Ureter (tissue), 1 donor: ENCODE measurements around the gene MADCAM1. TPM values are rescaled to one million over a fixed set of nuclear protein-coding genes. Genes with fewer than 3 reads are reported as not detected.
"Not testable (repeated sequence)": the region's sequence is repeated elsewhere in the genome, so short reads cannot be mapped to it uniquely, and the experiment has no call there.

Experiments
- DNase-seq: peaks from one replicate; pipeline ENCODE4 v3.0.0-alpha.2; 2020; ENCODE audit warnings: low spot score
- total RNA-seq: library from RNA; stranded (reverse); gene quantifications from one replicate; pipeline ENCODE4 v1.2.4, GENCODE V29; 2023
- donor health status: DM: yes; HTN: yes; CAD: no.

The MADCAM1 gene
- 0.49 TPM for total RNA-seq

DNA sequence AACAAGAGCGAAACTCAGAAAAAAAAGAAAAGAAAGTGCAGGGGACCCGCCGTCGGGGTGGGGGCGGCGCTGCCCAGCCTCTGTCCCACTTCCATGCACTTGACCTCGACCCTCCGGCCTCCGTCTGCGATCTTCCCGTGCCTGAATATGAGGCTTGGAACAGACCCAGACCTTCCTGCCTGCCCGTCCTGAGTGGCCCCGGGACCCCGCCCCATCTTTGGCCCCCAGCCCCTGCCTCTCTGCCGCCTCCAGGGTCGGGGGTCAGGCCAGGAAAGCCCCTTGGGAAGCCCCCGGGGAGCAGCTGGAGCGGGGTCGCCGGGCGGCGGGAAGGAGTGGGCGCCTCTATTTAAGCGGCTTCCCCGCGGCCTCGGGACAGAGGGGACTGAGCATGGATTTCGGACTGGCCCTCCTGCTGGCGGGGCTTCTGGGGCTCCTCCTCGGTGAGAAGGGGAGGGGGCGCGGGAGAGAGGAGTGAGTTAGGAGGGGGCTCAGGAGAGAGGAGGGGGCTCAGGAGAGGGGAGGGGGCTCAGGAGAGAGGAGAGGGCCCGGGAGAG, at the start of gene MADCAM1:
MADCAM1 (plus strand) TSS at position 375 of the 554 bp plus-strand sequence; CDS start at position 389, 14 bp downstream.
- no peak for DNase-seq

DNA sequence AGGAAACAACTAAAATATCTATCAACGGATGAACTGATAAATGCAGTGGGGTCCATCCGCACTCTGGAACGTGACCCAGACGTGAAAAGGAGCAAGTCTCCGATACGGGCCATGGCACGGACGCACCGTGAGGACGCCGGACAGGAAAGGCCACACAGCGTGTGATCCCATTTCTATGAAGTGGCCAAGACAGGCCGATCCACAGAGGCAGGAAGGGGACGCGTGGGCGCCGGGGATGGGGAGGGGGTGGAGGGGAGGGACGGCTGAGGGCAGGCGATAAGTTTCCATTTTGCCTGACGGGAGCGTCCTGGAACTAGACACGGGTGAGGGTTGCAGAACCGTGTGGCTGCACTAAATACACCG, 49.2 kb upstream of the MADCAM1 start:
- no peak for DNase-seq

DNA sequence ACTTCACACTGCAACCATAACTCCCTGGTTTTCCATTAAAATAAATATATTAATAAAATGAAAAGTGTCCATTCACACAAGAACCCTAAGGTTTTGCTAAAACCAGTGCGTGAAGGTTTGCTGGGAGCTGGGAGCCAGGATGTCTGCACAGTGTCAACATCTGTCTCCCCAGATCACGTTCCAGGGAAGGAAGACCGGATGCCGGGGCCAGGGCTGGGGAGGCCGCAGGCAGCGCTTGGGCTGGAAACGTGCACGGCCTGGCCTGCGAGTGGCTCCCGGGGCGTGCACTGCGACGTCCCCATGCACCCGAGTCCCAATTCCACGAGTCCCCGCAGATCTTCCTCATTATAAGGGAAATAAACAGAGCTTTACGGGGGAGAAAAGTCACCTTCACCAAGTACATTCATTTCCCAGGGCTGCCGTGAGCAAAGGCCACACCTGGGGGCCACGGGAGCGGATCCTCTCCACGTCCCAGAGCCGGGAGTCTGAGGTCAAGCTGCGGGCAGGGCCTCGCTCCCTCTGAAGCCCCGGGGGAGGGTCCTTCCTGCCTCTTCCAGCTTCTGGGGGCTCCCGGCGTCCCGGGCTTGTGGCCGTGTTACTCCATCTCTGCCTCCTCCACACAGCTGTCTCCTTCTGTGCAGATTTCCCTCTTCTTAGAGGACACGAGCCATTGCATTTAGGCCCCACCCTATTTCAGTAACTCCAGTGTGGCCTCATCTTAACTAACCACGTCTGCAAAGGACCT, 48.3 kb upstream of the MADCAM1 start:
- DNase-seq: no peak

DNA sequence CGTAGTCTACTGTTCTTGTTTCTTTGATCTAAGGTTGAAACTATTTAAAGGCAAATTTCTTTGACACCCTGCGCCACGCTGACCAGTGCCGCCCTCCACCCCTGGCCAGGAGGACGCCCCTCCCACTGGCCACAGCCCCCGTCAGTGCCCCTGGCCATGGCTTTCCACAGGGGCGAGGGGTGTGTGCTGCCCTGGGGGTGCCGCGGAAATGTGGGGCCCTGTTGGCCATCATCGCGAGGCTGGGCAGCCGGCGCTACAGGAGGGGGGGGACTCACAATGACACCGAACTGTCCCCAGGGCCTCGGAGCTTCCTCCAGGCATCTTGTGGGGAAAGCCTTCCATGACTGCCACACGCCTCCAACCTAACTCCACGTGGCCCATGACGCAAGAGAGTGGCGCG, 46.4 kb upstream of the MADCAM1 start:
- DNase-seq: no peak

DNA sequence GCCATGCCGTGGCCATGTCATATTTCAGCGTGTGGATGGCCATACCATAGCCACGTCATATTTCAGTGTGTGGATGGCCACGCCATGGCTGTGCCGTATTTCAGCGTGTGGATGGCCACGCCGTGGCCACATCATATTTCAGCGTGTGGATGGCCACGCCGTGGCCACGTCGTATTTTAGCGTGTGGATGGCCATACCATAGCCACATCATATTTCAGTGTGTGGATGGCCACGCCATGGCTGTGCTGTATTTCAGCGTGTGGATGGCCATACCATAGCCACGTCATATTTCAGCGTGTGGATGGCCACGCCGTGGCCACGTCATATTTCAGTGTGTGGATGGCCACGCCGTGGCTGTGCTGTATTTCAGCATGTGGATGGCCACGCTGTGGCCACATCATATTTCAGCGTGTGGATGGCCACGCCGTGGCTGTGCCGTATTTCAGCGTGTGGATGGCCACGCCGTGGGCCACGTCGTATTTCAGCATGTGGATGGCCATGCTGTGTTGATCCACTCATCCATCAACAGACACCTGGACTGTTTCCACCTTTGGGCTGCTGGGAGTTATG, 45.3 kb upstream of the MADCAM1 start:
- DNase-seq: not testable (repeated sequence)

DNA sequence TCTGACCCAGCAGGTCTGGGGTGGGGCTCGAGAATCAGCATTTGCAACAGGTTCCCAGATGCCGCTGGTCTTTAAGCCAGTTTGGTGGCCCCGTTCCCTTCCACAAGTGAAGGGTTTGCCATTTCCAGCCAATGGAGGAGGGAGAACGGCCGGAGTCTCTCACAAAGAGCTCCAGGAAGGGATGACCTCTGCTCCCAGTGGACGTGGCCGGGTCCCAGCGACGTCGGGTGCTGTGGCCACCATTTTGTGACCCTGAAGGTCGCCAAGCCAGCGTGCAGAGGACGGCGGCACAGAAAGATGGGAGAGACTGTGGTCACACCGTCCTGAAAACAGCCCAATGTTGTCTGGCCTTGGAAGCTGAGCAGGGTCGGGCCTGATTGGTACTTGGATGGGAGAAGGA, 43.5 kb upstream of the MADCAM1 start:
- DNase-seq: no peak

DNA sequence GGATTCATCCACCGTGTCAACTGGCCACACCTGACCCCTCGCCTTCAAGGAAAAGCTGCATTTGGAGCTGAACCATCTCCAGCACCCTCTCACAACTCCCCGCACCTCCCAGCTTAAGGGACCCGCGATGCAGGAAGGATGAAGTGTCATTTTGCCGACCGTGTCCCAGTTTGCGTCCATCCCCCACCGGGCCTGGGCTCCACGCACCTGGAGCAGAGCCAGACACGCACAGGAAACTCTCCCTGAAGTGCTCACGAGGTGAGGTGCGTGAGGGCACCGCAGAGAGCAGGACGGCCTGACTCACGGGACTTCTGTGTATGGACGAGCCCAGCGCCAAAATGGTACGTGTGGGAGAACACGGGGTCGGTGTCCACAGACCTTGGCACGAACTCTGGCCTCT, 42.7 kb upstream of the MADCAM1 start:
- DNase-seq: no peak

DNA sequence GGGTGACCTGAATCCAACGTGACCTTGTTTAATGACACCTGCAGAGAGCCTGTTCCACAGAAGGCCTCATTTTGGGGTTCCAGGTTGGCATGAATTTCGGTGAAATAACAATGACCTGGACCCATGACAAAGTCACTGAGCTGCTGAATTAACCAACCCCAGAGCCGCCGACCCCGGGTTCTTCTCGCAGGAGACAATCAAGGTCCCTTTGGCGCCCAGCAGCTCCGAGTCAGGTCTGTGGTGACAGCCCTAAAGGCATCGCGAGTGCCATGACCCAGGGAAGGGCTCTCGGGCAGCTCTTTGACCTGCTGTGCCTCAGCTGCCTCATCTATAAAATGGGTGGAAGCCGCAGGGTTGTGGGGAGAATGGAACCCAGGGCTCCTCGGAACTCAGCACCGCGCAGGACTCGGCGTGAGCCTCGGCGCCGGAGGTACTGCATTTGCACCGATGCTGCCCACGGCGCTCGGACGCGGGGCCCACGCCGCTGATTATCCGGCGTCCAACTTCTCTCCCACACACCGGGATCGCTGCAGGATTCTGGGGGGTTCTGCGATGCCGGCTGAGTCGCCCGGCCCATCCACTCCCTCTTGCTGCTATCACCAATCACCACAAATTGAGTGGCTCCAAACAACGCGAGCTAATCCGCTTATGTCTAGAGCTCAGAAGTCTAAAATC, 41.1 kb upstream of the MADCAM1 start:
- no peak for DNase-seq

DNA sequence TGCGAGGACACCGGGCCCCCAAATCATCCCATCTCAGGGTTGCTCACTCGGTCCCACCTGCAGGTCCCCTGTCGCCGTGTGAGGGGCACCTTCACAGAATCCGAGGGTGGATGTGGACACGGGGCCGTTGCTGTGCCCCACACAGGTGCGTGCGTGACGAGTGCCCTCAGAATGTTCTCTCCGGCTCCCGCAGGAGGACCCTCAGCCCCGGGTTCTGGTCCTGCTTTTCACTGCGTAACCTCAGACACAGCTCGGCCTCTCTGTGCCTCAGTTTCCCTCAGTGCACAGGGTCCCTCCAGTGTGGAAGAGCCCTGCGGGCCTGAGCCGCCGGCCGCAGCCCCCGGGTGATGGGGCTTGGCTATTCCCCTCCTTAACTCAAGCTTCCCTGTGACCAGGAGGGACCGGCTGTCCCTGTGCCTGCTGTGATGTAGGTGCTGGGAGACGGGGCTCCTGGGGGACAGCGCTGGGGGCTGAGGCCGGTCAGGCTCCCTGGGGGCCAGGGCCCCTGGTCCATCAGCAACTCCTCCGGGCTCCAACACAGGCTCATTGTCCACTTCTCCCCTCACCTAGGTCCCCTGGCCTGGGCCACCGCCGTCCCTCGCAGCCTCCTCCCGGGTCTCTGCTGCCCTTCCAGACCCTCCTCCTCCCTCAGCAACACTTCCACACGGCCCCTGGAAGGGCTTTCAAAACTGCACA, 40.3 kb upstream of the MADCAM1 start:
- no peak for DNase-seq

DNA sequence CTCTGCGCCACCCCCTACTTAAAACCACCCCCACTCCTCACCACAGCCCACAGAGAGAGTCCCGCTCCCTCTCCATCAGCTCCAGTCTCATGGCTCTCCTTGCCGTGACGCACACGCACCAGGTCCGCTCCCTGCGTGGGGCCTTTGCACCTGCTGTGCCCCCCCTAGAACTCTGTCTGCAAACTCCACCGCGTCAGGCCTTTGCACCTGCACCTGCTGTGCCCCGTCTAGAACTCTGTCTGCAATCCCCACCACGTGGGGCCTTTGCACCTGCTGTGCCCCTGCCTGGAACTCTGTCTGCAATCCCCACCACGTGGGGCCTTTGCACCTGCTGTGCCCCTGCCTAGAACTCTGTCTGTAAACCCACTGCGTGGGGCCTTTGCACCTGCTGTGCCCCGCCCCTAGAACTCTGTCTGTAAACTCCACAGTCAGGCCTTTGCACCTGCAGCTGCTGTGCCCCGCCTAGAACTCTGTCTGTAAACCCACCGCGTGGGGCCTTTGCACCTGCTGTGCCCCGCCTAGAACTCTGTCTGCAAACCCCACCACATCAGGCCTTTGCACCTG, 39.7 kb upstream of the MADCAM1 start:
- no peak for DNase-seq

DNA sequence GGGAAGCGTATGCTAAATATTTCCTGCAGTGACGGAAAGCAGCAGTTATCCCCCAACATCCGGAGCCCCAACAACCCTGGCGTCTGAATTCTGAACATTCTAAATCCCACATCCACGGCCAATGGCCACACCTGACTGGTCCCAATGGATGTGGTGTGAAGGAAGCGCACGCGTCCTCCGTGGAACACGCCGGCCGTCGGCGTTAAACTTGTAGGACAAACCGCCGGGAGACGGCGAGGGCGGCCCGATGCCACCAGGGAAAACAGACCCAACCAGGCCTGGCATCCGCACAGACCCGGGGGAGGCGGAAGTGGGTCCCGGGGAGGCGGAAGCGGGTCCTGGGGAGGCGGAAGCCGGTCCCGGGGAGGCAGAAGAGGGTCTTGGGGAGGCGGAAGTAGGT, 38.6 kb upstream of the MADCAM1 start:
- no peak for DNase-seq

DNA sequence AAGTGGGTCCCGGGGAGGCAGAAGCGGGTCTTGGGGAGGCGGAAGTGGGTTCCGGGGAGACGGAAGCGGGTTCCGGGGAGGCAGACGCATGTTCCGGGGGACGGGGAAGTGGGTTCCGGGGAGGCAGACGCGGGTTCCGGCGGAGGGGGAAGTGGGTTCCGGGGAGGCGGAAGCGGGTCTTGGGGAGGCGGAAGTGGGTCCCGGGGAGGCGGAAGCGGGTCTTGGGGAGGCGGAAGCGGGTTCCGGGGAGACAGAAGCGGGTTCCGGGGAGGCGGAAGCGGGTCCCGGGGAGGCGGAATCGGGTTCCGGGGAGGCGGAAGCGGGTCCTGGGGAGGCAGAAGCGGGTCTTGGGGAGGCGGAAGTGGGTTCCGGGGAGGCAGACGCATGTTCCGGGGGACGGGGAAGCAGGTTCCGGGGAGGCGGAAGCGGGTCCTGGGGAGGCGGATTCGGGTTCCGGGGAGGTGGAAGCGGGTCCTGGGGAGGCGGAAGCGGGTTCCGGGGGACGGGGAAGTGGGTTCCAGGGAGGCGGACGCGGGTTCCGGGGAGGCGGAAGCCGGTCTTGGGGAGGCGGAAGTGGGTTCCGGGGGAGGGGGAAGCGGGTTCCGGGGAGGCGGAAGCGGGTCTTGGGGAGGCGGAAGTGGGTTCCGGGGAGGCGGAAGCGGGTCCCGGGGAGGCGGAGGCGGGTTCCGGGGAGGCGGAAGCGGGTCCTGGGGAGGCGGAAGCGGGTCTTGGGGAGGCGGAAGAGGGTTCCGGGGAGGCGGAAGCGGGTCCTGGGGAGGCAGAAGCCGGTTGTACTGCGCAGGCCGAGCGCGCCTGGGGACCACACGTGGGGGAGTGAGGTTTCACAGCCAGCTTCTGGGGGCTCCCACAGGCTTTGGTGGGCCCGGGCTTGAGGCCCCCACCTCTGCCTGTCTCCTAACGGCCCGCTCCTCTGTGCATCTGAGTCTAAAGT, 37.9 kb upstream of the MADCAM1 start:
- DNase-seq: no peak

DNA sequence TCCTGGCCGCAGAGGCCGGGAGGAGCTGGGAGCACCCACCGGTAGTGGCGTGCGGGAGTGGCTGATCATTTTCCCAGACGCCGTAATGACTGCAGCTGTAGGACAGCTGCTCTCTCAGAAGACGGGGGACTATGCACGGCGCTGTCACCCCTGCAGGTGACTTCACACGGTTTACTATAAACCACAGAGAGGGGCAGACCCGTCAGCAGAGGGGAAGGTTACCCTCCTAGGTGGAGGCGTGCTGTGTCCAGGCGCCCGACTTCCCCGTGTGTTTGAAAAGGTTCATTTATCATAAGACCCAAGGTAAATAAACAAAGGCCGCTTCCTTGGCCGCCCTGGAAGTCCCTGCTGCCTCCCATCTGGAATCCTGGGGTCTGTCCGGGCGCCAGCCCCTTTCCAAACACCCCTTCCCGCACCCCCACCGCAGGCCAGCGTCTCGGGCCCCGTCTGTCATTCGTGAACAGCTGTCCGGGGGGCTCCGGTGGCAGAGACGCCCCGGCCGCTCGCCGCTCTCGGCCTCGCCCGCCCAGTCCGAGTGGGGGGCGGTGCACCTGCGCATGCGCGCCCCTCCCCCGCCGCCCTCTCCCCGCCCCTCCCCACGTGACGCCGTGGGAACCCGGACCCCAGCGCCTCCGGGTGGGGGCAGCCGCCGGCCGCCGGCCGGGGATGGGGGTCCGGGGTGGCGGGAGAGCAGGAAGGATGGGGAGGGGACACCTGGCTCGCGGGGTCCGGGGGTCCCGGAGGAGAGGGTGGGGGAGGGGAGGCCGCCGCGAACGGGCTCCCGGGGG, 36.4 kb upstream of the MADCAM1 start:
- DNase-seq: peak; percentile 75

DNA sequence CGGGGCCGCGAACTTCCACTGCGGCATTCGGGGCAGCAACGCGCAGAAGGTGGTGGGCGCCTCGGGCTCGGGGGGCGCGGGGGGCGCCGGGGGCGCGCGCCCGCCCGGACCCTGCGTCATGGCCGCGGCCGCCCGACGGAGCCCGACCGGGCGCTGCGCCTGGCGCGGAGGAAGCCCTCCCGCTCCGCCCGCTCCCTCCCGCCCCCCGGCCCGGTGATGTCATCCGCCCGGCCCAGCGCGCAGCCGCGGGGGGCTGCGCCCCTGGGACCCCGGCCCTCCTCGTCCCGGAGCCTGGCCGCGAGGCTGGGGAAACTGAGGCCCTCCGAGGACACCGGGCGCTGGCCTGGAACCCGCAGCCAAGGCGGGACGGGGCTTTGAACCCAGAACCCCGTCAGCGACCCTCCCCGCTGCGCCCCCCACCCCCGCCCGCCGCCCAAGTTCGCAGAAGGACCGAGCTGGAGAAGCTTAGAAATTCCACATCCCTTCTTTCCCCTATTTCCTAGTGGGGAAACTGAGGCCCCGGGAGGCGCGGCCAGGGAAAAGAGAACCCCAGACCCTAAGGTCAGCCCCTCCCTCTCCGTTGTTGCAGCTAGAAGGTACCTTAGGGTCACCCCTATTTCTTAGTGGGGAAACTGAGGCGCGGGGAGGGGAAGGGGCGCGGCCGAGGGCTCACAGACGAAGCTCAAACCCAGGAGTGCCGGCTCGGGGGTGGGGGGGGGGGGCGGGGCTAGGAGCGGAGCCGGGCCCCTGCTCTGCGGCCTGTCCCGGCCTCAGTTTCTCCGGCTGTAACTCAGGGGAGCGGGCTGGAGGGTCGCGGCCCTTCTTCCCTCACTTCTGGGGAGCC, 35.2 kb upstream of the MADCAM1 start, which contains the start of gene SHC2:
SHC2 (minus strand) TSS at position 157 of the 844 bp plus-strand sequence; CDS start at position 120, 37 bp downstream.
- no peak for DNase-seq

DNA sequence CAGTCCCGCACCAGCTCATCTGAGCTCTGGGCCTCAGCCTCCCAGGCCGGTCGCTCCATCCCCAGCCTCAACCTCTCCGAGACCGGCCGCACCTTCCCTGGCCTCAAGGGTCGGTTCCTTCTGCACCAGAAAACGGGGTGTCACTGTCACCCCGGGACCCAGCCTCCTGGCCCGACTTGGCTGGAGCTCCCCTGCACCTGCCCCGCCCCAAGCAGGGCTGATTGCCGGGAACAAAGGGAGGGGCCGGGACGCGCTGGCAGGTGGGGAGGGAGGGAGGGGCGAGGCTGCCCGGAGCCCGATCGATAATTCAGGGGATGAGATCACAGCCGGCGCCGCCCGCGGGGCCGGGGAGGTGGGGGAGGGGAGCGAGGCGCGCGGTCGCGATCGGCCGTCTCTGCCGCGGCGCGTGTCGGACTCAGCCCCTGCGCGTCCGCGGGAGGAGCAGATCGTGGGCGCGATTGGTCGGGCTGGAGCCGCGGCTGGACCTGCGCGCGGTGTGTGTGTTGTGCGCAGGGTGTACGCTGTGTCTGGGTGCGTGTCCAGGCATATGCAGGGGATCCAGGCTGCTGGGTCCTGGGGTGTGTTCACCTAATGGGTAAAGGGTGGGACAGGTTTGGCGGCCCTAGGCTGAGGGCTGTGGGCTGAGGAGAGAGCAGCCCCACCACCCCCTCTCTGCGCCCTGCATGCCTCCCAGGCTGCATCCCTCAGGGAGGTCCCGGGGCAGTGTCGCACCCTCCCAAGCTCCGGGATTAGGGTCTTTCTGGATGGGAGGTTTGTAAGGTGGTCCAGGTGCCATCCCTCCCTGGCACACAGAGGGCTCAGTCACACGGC, 34.4 kb upstream of the MADCAM1 start:
- DNase-seq: no peak

DNA sequence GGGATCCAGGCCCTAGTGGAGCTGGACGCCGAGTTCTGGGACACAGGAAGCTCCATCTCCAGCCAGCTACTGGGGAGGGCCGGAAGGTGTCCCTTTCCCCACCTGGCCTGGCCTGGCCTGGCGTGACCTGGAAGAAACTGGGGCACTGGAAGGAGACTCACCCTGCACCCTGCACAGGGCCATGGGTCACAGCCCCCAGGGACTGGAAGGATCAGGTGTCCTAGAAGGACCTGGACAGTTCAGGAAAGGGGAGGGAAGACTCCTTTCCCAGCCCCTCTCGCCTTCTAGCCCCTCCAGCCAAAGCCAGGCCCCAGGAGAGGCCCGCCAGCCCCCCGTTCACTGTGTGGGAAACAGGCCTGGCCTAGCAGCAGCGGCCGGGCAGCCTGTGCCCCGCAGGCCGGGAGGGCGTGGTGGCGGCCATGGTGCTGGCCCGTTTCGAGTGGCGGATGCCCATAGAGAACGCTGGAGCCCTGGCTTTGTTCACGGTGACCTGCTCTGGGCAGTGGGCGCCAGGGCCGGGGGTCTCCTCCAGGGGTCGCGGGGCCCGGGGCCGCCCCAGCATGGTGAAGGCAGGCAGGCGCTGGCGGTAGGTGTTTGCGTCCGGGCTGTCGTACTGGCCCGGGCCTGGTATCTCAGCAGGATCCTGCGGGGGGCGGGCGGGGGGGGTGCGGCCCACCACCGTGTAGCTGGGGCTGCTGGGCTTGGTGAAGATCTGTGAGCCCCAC, 32.6 kb upstream of the MADCAM1 start:
- DNase-seq: no peak

DNA sequence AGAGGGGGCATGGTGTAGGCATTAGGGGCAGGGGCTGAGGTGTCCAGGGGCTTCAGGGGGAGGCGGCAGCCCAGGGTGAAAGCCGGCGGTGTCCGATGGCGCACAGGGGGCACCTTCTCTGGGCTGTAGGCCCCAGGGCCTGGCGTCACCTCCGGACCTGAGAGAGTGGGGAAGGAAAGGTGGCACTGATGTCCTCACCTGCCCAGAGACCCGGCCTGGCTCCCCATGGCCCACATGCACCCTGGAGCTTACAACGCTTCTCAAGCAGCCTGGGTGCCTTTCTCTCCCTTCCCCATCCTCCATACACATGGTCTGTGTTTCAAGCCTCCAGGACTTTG, 32.1 kb upstream of the MADCAM1 start:
- DNase-seq: no peak
